K562 (cell line): ENCODE results near the gene SYNM. TPM values are rescaled to one million over a fixed set of nuclear protein-coding genes. Genes with fewer than 3 reads are reported as not detected.

Source experiments
- ATAC-seq: fragments of 200-7000 bp; cut with Tn5 transposase; 3 replicates; pipeline ENCODE4 v1.9.1; 2020; ENCODE audit warnings: moderate library complexity
- BruUV-seq: library from RNA; stranded (reverse); fragments of 400-500 nt; replicated peaks from 2 replicates; lab custom pipeline; 2021; lab: Mats Ljungman, UMichigan
- CTCF ChIA-PET: fragments of 300-600 bp; formaldehyde crosslinking; extraction: SDS; loops from one replicate; lab custom pipeline; 2021; ENCODE audit warnings: low intra/inter-chr PET ratio; lab: Yijun Ruan, JAX
- POLR2A ChIA-PET: fragments of 300-600, 350-650 bp; sonication (Branson Sonifier 250); formaldehyde crosslinking; extraction: SDS; loops from one replicate; lab custom pipeline; 2021; ENCODE audit warnings: antibody characterized with exemption, inconsistent platforms; lab: Yijun Ruan, JAX
- DNase-seq, 4 experiments: peaks; one replicate each; pipeline versions ENCODE4 v3.0.0 to v3.0.0-alpha.2; 2011 to 2018; ENCODE audit warnings: low spot score in 3 of 4, mixed read lengths in 3 of 4; ENCODE audit errors: extremely low read depth in 1 of 4
- FAIRE-seq: peaks from 2 replicates; lab custom pipeline; 2011; peaks lifted over from hg19 to GRCh38; lab: Jason Lieb, UNC
- H2AFZ ChIP-seq: 2 replicates; pipeline ENCODE4 v1.6.0; 2011; ENCODE audit warnings: low read depth, low read length, control low read depth, inconsistent platforms
- H3K27ac ChIP-seq: fragments of 200-600 bp; 3 replicates; pipeline ENCODE4 v1.8.0; 2011; ENCODE audit warnings: low read depth, mild to moderate bottlenecking, control low read depth, inconsistent platforms, low read length, moderate library complexity, mixed read lengths; ENCODE audit errors: extremely low read depth
- H3K27me3 ChIP-seq, 2 experiments: fragments of 300-600 bp in 1 of 2; 2 replicates in 1 of 2; 3 replicates in 1 of 2; pipeline versions ENCODE4 v1.6.0 to v1.8.0; 2011; ENCODE audit warnings: inconsistent platforms in 2 of 2, low read length in 2 of 2, mild to moderate bottlenecking in 1 of 2, mixed read lengths in 1 of 2, moderate library complexity in 1 of 2; ENCODE audit not compliant: control insufficient read depth in 2 of 2, insufficient read depth in 2 of 2
- H3K36me3 ChIP-seq: fragments of 300-600 bp; 3 replicates; pipeline ENCODE4 v1.8.0; 2011; ENCODE audit warnings: mild to moderate bottlenecking, low read length, inconsistent platforms; ENCODE audit not compliant: control insufficient read depth, insufficient read depth
- H3K4me1 ChIP-seq, 2 experiments: fragments of 200-600 bp in 1 of 2; replicated peaks in 1 of 2; 2 replicates in 1 of 2; 3 replicates in 1 of 2; pipeline versions ENCODE4 v1.5.1 to v1.8.0; 2011; ENCODE audit warnings: inconsistent platforms in 2 of 2, low read length in 2 of 2, mild to moderate bottlenecking in 1 of 2, mixed read lengths in 1 of 2, moderate library complexity in 1 of 2; ENCODE audit not compliant: control insufficient read depth in 2 of 2, insufficient read depth in 2 of 2
- H3K4me2 ChIP-seq: 2 replicates; pipeline ENCODE4 v1.6.1; 2011; ENCODE audit warnings: low read length, control low read depth, inconsistent platforms, mixed read lengths; ENCODE audit not compliant: insufficient read depth
- H3K4me3 ChIP-seq: fragments of 200-600 bp; sonication (generic), shearing (Covaris generic); 2 replicates; pipeline ENCODE4 v1.5.1; 2016; ENCODE audit warnings: control low read depth, inconsistent platforms
- H3K79me2 ChIP-seq: fragments of 200-600 bp; 3 replicates; pipeline ENCODE4 v1.8.0; 2011; ENCODE audit warnings: low read length, inconsistent platforms; ENCODE audit not compliant: control insufficient read depth, insufficient read depth
- H3K9ac ChIP-seq, 2 experiments: 2 replicates each; pipeline versions ENCODE4 v1.6.0 to v1.6.1; 2011; ENCODE audit warnings: low read depth in 2 of 2, low read length in 2 of 2, control low read depth in 1 of 2, inconsistent platforms in 1 of 2, mild to moderate bottlenecking in 1 of 2, mixed read lengths in 1 of 2; ENCODE audit not compliant: insufficient read depth in 1 of 2
- H3K9me1 ChIP-seq: one replicate; pipeline ENCODE4 v1.6.0; 2011; ENCODE audit warnings: inconsistent platforms, mild to moderate bottlenecking, low read length, moderate library complexity; ENCODE audit not compliant: control insufficient read depth, insufficient read depth
- H3K9me3 ChIP-seq: replicated peaks from 2 replicates; pipeline ENCODE4 v1.5.1; 2011; ENCODE audit warnings: low read depth, low read length, inconsistent platforms; ENCODE audit not compliant: control insufficient read depth, insufficient read depth
- H4K20me1 ChIP-seq: replicated peaks from 2 replicates; pipeline ENCODE4 v1.6.1; 2011; ENCODE audit warnings: low read length, inconsistent platforms, mixed read lengths; ENCODE audit not compliant: control insufficient read depth, insufficient read depth
- EHMT2 ChIP-seq: fragments of 450-650 bp; IDR thresholded peaks from 2 replicates; pipeline ENCODE4 v1.6.1; 2018; ENCODE audit warnings: antibody characterized with exemption
- JUNB ChIP-seq: fragments of 450-650 bp; formaldehyde crosslinking; conservative IDR thresholded peaks from 2 replicates; pipeline ENCODE4 v1.4.0; 2020; ENCODE audit warnings: mild to moderate bottlenecking
- MYC ChIP-seq, 2 experiments: fragments of 250-450 bp in 1 of 2; sonication (Bioruptor Pico) in 1 of 2; IDR thresholded peaks; 2 replicates each; pipeline versions ENCODE4 v1.5.1 to v1.6.1; 2012 to 2021; ENCODE audit warnings: low read depth in 2 of 2, borderline replicate concordance in 1 of 2, improper control_type of control experiment in 1 of 2, low read length in 1 of 2, mild to moderate bottlenecking in 1 of 2, moderate library complexity in 1 of 2
- PTTG1 ChIP-seq: fragments of 450-650 bp; IDR thresholded peaks from 2 replicates; pipeline ENCODE4 v1.6.1; 2016; ENCODE audit warnings: low read depth, mild to moderate bottlenecking, missing genetic modification characterization, missing compliant biosample characterization
- RAD21 ChIP-seq, 2 experiments: fragments of 250-450 bp in 1 of 2; fragments of 450-650 bp in 1 of 2; sonication (Bioruptor Pico) in 1 of 2; formaldehyde crosslinking in 1 of 2; IDR thresholded peaks in 1 of 2; conservative IDR thresholded peaks in 1 of 2; 2 replicates each; pipeline versions ENCODE4 v1.4.0 to v1.8.0; 2020 to 2022; ENCODE audit warnings: mild to moderate bottlenecking in 2 of 2, moderate library complexity in 1 of 2
- ZNF175 ChIP-seq: fragments of 200-800 bp; sonication (Bioruptor generic); IDR thresholded peaks from 2 replicates; pipeline ENCODE4 v1.6.1; 2016; ENCODE audit warnings: low read depth, mild to moderate bottlenecking, missing genetic modification characterization, missing compliant biosample characterization
- WGBS: fragments of 100-300 bp; shearing (Covaris generic); methylation state at CpG from one replicate; pipeline ENCODE4 v1.1.6; 2016; ENCODE audit warnings: low coverage, mixed read lengths; ENCODE audit not compliant: insufficient coverage; ENCODE audit errors: missing lambda C conversion rate; 5-methylcytosine and 5-hydroxymethylcytosine counted together
- in situ Hi-C: fragments of 300-500 bp; cut with MboI; formaldehyde crosslinking; loops from 4 replicates; pipeline ENCODE4 v1.15.0; 2018; ENCODE audit warnings: inconsistent platforms, mixed read lengths
- intact Hi-C: fragments of 100-400 bp; cut with micrococcal nuclease; formaldehyde crosslinking; loops from 2 replicates; pipeline ENCODE4 v1.14.2; 2022
- polyA plus RNA-seq, 8 experiments: library from polyadenylated mRNA; depleted of rRNA in 4 of 8; stranded (reverse) in 5 of 8; unstranded in 3 of 8; fragments of >200 nt; fragmentation: Nextera tagmentation in 2 of 8; fragmentation: Illumina TruSeq in 1 of 8; extraction: Ambion mirVana in 2 of 8; extraction: Trizol in 1 of 8; gene quantifications; 2 replicates each; pipeline versions ENCODE4 v1.2.1 to v1.2.3, GENCODE V29; 2011 to 2014; ENCODE audit warnings: inconsistent platforms in 1 of 8, missing spikeins in 1 of 8
- total RNA-seq, 7 experiments: library from RNA; depleted of rRNA in 6 of 7; stranded (reverse); fragments of >200 nt in 6 of 7; fragmentation: Illumina TruSeq in 2 of 7; extraction: Trizol in 2 of 7; gene quantifications; 2 replicates each; pipeline versions ENCODE4 v1.2.1 to v1.2.3, GENCODE V29; 2011 to 2021; ENCODE audit warnings: low replicate concordance in 1 of 7
- TF ChIP-seq, protein P1 (sequence below): fragments of 250-450 bp; sonication (Bioruptor Pico); IDR thresholded peaks from 2 replicates; pipeline ENCODE4 v1.5.0; 2021
- TF ChIP-seq, protein P2 (sequence below): fragments of 450-650 bp; formaldehyde crosslinking; IDR thresholded peaks from 2 replicates; pipeline ENCODE4 v1.4.0; 2020; ENCODE audit warnings: mild to moderate bottlenecking, mixed read lengths

SYNM gene
- total and polyA plus RNA-seq, 9 of the 15 experiments (the other 6 are each of a cell fraction or from before 2014, with no cell fraction given) = 0.01 to 0.42 (median 0.13) TPM

GRCh38 chr15:99113547-99114271 lies 8.8 kb downstream of the SYNM start:
- POLR2A ChIA-PET = interaction anchor here (0.9 kb wide), 1 partner anchor 12 kb away, joined by 3 read pairs; no protein-coding TSS in a partner anchor
- TF ChIP-seq, protein P1, sequence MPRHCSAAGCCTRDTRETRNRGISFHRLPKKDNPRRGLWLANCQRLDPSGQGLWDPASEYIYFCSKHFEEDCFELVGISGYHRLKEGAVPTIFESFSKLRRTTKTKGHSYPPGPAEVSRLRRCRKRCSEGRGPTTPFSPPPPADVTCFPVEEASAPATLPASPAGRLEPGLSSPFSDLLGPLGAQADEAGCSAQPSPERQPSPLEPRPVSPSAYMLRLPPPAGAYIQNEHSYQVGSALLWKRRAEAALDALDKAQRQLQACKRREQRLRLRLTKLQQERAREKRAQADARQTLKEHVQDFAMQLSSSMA (CRISPR knock-in tag) = no peak
- TF ChIP-seq MYC (IDR thresholded peaks at IDR 0.05; ENCODE audit: low read depth, low read length) (no peak), MYC (CRISPR knock-in tag; IDR thresholded peaks at IDR 0.05; ENCODE audit: borderline replicate concordance, low read depth) (no peak), JUNB (CRISPR knock-in tag) (no peak), PTTG1 (tag) (no peak), ZNF175 (no peak), RAD21 (CRISPR knock-in tag; conservative IDR thresholded peaks at IDR 0.05 in 1 of 2, IDR thresholded peaks at IDR 0.05 in 1 of 2) (no peak), EHMT2 (no peak)
- TF ChIP-seq, protein P2, sequence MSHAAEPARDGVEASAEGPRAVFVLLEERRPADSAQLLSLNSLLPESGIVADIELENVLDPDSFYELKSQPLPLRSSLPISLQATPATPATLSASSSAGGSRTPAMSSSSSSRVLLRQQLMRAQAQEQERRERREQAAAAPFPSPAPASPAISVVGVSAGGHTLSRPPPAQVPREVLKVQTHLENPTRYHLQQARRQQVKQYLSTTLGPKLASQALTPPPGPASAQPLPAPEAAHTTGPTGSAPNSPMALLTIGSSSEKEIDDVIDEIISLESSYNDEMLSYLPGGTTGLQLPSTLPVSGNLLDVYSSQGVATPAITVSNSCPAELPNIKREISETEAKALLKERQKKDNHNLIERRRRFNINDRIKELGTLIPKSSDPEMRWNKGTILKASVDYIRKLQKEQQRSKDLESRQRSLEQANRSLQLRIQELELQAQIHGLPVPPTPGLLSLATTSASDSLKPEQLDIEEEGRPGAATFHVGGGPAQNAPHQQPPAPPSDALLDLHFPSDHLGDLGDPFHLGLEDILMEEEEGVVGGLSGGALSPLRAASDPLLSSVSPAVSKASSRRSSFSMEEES (CRISPR knock-in tag) = no peak
- intact Hi-C loops (no loop called here), in situ Hi-C loops (no loop called here)
- Histone ChIP-seq H3K27ac (no peak overlapping the region), H3K27me3 (peaks cover 9 to 49% of the 10 kb centered on the region in 2 experiments; a peak in 4 of 5 replicates), H3K4me1 (no peaks in the 10 kb centered on the region), H3K4me2 (no peak overlapping the region), H2AFZ (no peak overlapping the region), H3K9ac (no peak overlapping the region), H3K4me3 (no peak overlapping the region), H3K9me3 (no peaks in the 10 kb centered on the region), H3K79me2 (no peaks in the 10 kb centered on the region), H4K20me1 (no peaks in the 10 kb centered on the region), H3K36me3 (no peaks in the 10 kb centered on the region), H3K9me1 (no peaks in the 10 kb centered on the region)
- 9% methylated on average over 13 of the region's 13 CpGs for WGBS
- no TSS peak for BruUV-seq
- DNase-seq = no peak
- CTCF ChIA-PET = no interaction called here
- no peak; the same call in 2 of the 3 replicates for ATAC-seq
- FAIRE-seq = no peak
